Right lobe of liver (tissue), 6 donors: ENCODE measurements around the gene STAMBPL1. TPM values are rescaled to one million over a fixed set of nuclear protein-coding genes. Genes with fewer than 3 reads are reported as not detected.
A peak's percentile ranks its signal among the peaks of the same experiment; 100 is the strongest.

Experiments
- ATAC-seq, 4 donors: fragments of 200-7000 bp; cut with Tn5 transposase; one replicate each; pipeline ENCODE4 v1.9.1; 2020; ENCODE audit warnings: mild to moderate bottlenecking in 4 of 4, moderate library complexity in 4 of 4
- DNase-seq, 3 donors: peaks; one replicate each; pipeline ENCODE4 v3.0.0-alpha.2; 2020
- H3K27ac ChIP-seq, 3 donors: fragments of 200-600 bp; one replicate each; pipeline ENCODE4 v1.8.0; 2022
- H3K27me3 ChIP-seq, 2 donors: fragments of 200-600 bp; one replicate each; pipeline ENCODE4 v1.8.0; 2022
- H3K36me3 ChIP-seq, 4 donors: fragments of 200-600 bp; sonication (generic) in 1 of 4; one replicate each; pipeline versions ENCODE4 v1.5.1 to v1.8.0; 2017 to 2022; ENCODE audit warnings: control low read depth in 1 of 4
- H3K4me1 ChIP-seq, 4 donors: fragments of 200-600 bp; sonication (generic) in 1 of 4; one replicate each; pipeline versions ENCODE4 v1.5.1 to v1.8.0; 2017 to 2022; ENCODE audit warnings: control low read depth in 1 of 4
- H3K4me3 ChIP-seq, 3 donors: fragments of 200-600 bp; one replicate each; pipeline ENCODE4 v1.8.0; 2022
- H3K9me3 ChIP-seq, 4 donors: fragments of 200-600 bp; sonication (generic) in 1 of 4; one replicate each; pipeline versions ENCODE4 v1.5.1 to v1.8.0; 2017 to 2022; ENCODE audit warnings: control low read depth in 1 of 4
- CTCF ChIP-seq, 4 donors: fragments of 200-600 bp in 3 of 4; fragments of 450-650 bp in 1 of 4; IDR thresholded peaks; one replicate each; pipeline versions ENCODE4 v1.5.1 to v1.8.0; 2016 to 2022; ENCODE audit warnings: antibody characterized with exemption in 4 of 4, mild to moderate bottlenecking in 2 of 4
- POLR2A ChIP-seq: fragments of 450-650 bp; IDR thresholded peaks from one replicate; pipeline ENCODE4 v1.6.1; 2017; ENCODE audit warnings: antibody characterized with exemption, mild to moderate bottlenecking
- WGBS: methylation state at CpG from one replicate; pipeline ENCODE4 v1.1.6; 2018; ENCODE audit warnings: low coverage, low lambda C conversion rate; ENCODE audit not compliant: insufficient coverage; ENCODE audit errors: missing lambda C conversion rate; 5-methylcytosine and 5-hydroxymethylcytosine counted together
- intact Hi-C, 2 donors: fragments of 100-400 bp; cut with DNase I; formaldehyde crosslinking; loops; one replicate each; pipeline versions ENCODE4 v1.11.2 to v1.14.1; 2022
- total RNA-seq, 6 experiments: library from RNA; depleted of rRNA in 2 of 6; stranded (reverse); fragments of >200 nt in 2 of 6; fragmentation: NEBNext Ultra II Directional in 3 of 6; extraction: Animal tissue kit (Norgen Biotek cat#: 25700) in 3 of 6; gene quantifications; one replicate each; pipeline versions ENCODE4 v1.1.0 to v1.2.4, GENCODE V29; 2016 to 2023
- donor health status: DM: no; HTN: yes; CAD: no.
- donor health status: DM: no; HTN: no; CAD: no.
- donor health status: DM: no; HTN: no; CAD: no.
- donor health status: DM: no; HTN: yes; CAD: no.
- donor health status: DM: no; HTN: yes; CAD: no.

STAMBPL1 gene
- total RNA-seq, 6 experiments from 2014 or later = 0.66 to 8.0 (median 4.2) TPM

- 59% methylated on average over 2 of the region's 2 CpGs for WGBS
- ATAC-seq = no peak
These were observed 5.8 kb upstream of the STAMBPL1 start for GRCh38 chr10:88874281-88874680.

GRCh38 chr10:88875081-88875480 lies 5.0 kb upstream of the STAMBPL1 start:
- intact Hi-C loops = no loop called here
- no peak for ATAC-seq

More at GRCh38 chr10:88874281-88874680, 5.8 kb upstream of the STAMBPL1 start:
- H3K9me3 ChIP-seq = no peaks in the 10 kb centered on the region
- no peak overlapping the region for H3K4me3 ChIP-seq
- no peaks in the 10 kb centered on the region for H3K27me3 ChIP-seq
- no peak overlapping the region for H3K27ac ChIP-seq
- DNase-seq = no peak
- TF ChIP-seq POLR2A (no peak), CTCF (IDR thresholded peaks at IDR 0.05) (no peak)
- intact Hi-C loops = no loop called here
- H3K36me3 ChIP-seq = no peaks in the 10 kb centered on the region
- peaks cover 0 to under 1% (median 0%) of the 10 kb centered on the region in 4 donors for H3K4me1 ChIP-seq

GRCh38 chr10:88877298-88877697 lies 2.7 kb upstream of the STAMBPL1 start:
- H3K36me3 ChIP-seq = no peaks in the 10 kb centered on the region
- ATAC-seq = no peak
- H3K9me3 ChIP-seq = no peaks in the 10 kb centered on the region
- intact Hi-C loops = no loop called here
- TF ChIP-seq CTCF (IDR thresholded peaks at IDR 0.05) (no peak), POLR2A (no peak)
- DNase-seq = no peak
- WGBS = 91% methylated on average over 5 of the region's 6 CpGs
- H3K27me3 ChIP-seq = no peaks in the 10 kb centered on the region
- H3K27ac ChIP-seq = no peak overlapping the region
- H3K4me1 ChIP-seq = peaks cover 0 to 5% (median 2%) of the 10 kb centered on the region in 4 donors
- H3K4me3 ChIP-seq = no peak overlapping the region

More at GRCh38 chr10:88875081-88875480, 5.0 kb upstream of the STAMBPL1 start:
- Histone ChIP-seq H3K4me1 (peaks cover 0 to 5% (median 0%) of the 10 kb centered on the region in 4 donors), H3K27ac (no peak overlapping the region), H3K4me3 (no peak overlapping the region), H3K36me3 (no peaks in the 10 kb centered on the region), H3K9me3 (no peaks in the 10 kb centered on the region), H3K27me3 (no peaks in the 10 kb centered on the region)
- no peak for TF ChIP-seq CTCF (IDR thresholded peaks at IDR 0.05)
- no peak for TF ChIP-seq POLR2A
- DNase-seq = no peak

- no peaks in the 10 kb centered on the region for H3K36me3 ChIP-seq
- intact Hi-C loops = no loop called here
These were observed 434 bp downstream of the STAMBPL1 start for GRCh38 chr10:88880282-88881076.

More at GRCh38 chr10:88880282-88881076, 434 bp downstream of the STAMBPL1 start:
- Histone ChIP-seq H3K9me3 (no peaks in the 10 kb centered on the region), H3K4me1 (peaks cover 0 to 5% (median 2%) of the 10 kb centered on the region in 4 donors), H3K27me3 (no peaks in the 10 kb centered on the region), H3K4me3 (peak overlapping the region; percentile 74 to 81 (median 77)), H3K27ac (peak overlapping the region; percentile 79 to 94 (median 84))
- DNase-seq (peak; percentile 87 to 91 (median 88)), ATAC-seq (peak; percentile 93 to 97 (median 96))
- WGBS = 0% methylated on average over 3 of the region's 84 CpGs
- TF ChIP-seq CTCF (IDR thresholded peaks at IDR 0.05) (peak in 3 of 4 donors; percentile 6 to 32 (median 19)), POLR2A (peak; percentile 81)
